A549 (cell line): Measurements from ENCODE around the gene NEAT1.

Experiments
- BHLHE40 ChIP-seq: IDR thresholded peaks from 2 replicates; pipeline ENCODE4 v1.6.1; 2012; ENCODE audit warnings: low read depth, low read length, inconsistent platforms
- CHD2 ChIP-seq: fragments of 150-350 bp; IDR thresholded peaks from 2 replicates; pipeline ENCODE4 v1.6.1; 2014; ENCODE audit warnings: low read length; ENCODE audit not compliant: partially characterized antibody
- ESRRA ChIP-seq: fragments of 150-350 bp; IDR thresholded peaks from 2 replicates; pipeline ENCODE4 v1.6.1; 2014; ENCODE audit warnings: mild to moderate bottlenecking, low read length, borderline replicate concordance
- HOXB13 ChIP-seq: fragments of 250-450 bp; sonication (Bioruptor Pico); IDR thresholded peaks from 2 replicates; pipeline ENCODE4 v1.5.0; 2020; ENCODE audit warnings: low read depth, mild to moderate bottlenecking, moderate library complexity
- JUN ChIP-seq, 2 experiments: fragments of >200 bp; sonication (Bioruptor Twin); formaldehyde crosslinking; IDR thresholded peaks; 2 replicates in 1 of 2; 3 replicates in 1 of 2; pipeline ENCODE4 v1.6.1; 2016 to 2017
- RCOR1 ChIP-seq: fragments of 150-350 bp; IDR thresholded peaks from 2 replicates; pipeline ENCODE4 v1.6.1; 2014; ENCODE audit warnings: antibody characterized with exemption, low read length, low read depth
- RFX5 ChIP-seq: fragments of 450-650 bp; IDR thresholded peaks from 2 replicates; pipeline ENCODE4 v1.7.1; 2014; ENCODE audit warnings: antibody characterized with exemption, mild to moderate bottlenecking, moderate library complexity
- SMC3 ChIP-seq: fragments of >200 bp; sonication (Bioruptor Twin); formaldehyde crosslinking; IDR thresholded peaks from 3 replicates; pipeline ENCODE4 v1.6.1; 2018; ENCODE audit warnings: inconsistent platforms
- ZNF302 ChIP-seq: fragments of 250-450 bp; sonication (Bioruptor Pico); IDR thresholded peaks from 2 replicates; pipeline ENCODE4 v1.9.0; 2021; ENCODE audit warnings: inconsistent platforms, mild to moderate bottlenecking, moderate library complexity
- TF ChIP-seq, protein P1 (sequence below): IDR thresholded peaks from 2 replicates; pipeline ENCODE4 v1.6.1; 2012
- TF ChIP-seq, protein P2 (sequence below): fragments of 200-600 bp; sonication (generic); IDR thresholded peaks from 2 replicates; pipeline ENCODE4 v1.6.1; 2016; ENCODE audit warnings: antibody characterized with exemption, mild to moderate bottlenecking, moderate library complexity
- TF ChIP-seq, protein P3 (sequence below): IDR thresholded peaks from 2 replicates; pipeline ENCODE4 v1.6.1; 2012
- TF ChIP-seq, protein P4 (sequence below): fragments of >200 bp; sonication (Bioruptor Twin); formaldehyde crosslinking; IDR thresholded peaks from 3 replicates; pipeline ENCODE4 v1.5.1; 2016
- TF ChIP-seq, protein P5 (sequence below): fragments of 150-350 bp; IDR thresholded peaks from 2 replicates; pipeline ENCODE4 v1.6.1; 2014; ENCODE audit warnings: low read depth, mild to moderate bottlenecking, low read length

DNA sequence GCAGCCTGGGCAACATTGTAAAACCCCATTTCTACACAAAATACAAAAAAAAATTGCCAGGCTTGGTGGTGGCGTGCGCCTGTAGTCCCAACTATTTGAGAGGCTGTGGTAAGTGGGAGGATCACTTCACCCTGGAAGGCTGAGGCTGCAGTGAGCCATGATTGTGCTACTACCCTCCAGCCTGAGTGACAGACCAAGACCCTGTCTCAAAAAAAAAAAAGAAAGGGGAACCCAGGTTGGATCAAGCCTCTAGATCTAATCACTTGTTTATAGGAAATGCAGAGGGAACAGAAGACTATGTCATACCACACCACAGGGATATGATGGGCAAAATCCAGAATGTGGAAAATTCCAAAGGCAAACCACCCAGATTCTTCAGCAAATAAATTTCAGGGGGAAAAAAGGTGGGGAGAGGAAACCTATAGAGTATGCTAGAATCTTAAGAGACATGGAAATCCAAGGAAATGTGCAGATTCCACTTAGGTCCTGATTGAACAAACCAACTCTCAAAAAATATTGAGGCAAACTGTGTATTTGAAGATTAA is 59.8 kb downstream of the NEAT1 start:
- no peak for TF ChIP-seq ESRRA
- TF ChIP-seq, protein P1, sequence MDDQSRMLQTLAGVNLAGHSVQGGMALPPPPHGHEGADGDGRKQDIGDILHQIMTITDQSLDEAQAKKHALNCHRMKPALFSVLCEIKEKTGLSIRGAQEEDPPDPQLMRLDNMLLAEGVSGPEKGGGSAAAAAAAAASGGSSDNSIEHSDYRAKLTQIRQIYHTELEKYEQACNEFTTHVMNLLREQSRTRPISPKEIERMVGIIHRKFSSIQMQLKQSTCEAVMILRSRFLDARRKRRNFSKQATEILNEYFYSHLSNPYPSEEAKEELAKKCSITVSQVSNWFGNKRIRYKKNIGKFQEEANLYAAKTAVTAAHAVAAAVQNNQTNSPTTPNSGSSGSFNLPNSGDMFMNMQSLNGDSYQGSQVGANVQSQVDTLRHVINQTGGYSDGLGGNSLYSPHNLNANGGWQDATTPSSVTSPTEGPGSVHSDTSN, result no peak
- TF ChIP-seq, protein P2, sequence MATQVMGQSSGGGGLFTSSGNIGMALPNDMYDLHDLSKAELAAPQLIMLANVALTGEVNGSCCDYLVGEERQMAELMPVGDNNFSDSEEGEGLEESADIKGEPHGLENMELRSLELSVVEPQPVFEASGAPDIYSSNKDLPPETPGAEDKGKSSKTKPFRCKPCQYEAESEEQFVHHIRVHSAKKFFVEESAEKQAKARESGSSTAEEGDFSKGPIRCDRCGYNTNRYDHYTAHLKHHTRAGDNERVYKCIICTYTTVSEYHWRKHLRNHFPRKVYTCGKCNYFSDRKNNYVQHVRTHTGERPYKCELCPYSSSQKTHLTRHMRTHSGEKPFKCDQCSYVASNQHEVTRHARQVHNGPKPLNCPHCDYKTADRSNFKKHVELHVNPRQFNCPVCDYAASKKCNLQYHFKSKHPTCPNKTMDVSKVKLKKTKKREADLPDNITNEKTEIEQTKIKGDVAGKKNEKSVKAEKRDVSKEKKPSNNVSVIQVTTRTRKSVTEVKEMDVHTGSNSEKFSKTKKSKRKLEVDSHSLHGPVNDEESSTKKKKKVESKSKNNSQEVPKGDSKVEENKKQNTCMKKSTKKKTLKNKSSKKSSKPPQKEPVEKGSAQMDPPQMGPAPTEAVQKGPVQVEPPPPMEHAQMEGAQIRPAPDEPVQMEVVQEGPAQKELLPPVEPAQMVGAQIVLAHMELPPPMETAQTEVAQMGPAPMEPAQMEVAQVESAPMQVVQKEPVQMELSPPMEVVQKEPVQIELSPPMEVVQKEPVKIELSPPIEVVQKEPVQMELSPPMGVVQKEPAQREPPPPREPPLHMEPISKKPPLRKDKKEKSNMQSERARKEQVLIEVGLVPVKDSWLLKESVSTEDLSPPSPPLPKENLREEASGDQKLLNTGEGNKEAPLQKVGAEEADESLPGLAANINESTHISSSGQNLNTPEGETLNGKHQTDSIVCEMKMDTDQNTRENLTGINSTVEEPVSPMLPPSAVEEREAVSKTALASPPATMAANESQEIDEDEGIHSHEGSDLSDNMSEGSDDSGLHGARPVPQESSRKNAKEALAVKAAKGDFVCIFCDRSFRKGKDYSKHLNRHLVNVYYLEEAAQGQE, result no peak
- TF ChIP-seq, protein P3, sequence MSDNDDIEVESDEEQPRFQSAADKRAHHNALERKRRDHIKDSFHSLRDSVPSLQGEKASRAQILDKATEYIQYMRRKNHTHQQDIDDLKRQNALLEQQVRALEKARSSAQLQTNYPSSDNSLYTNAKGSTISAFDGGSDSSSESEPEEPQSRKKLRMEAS, result no peak
- no peak for TF ChIP-seq RCOR1
- TF ChIP-seq, protein P4, sequence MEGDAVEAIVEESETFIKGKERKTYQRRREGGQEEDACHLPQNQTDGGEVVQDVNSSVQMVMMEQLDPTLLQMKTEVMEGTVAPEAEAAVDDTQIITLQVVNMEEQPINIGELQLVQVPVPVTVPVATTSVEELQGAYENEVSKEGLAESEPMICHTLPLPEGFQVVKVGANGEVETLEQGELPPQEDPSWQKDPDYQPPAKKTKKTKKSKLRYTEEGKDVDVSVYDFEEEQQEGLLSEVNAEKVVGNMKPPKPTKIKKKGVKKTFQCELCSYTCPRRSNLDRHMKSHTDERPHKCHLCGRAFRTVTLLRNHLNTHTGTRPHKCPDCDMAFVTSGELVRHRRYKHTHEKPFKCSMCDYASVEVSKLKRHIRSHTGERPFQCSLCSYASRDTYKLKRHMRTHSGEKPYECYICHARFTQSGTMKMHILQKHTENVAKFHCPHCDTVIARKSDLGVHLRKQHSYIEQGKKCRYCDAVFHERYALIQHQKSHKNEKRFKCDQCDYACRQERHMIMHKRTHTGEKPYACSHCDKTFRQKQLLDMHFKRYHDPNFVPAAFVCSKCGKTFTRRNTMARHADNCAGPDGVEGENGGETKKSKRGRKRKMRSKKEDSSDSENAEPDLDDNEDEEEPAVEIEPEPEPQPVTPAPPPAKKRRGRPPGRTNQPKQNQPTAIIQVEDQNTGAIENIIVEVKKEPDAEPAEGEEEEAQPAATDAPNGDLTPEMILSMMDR, result no peak
- no peak for TF ChIP-seq RFX5
- no peak for TF ChIP-seq ZNF302 (CRISPR knock-in tag)
- TF ChIP-seq, protein P5, sequence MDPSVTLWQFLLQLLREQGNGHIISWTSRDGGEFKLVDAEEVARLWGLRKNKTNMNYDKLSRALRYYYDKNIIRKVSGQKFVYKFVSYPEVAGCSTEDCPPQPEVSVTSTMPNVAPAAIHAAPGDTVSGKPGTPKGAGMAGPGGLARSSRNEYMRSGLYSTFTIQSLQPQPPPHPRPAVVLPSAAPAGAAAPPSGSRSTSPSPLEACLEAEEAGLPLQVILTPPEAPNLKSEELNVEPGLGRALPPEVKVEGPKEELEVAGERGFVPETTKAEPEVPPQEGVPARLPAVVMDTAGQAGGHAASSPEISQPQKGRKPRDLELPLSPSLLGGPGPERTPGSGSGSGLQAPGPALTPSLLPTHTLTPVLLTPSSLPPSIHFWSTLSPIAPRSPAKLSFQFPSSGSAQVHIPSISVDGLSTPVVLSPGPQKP, result no peak
- no peak for TF ChIP-seq BHLHE40
- TF ChIP-seq SMC3, result no peak
- no peak for TF ChIP-seq JUN (IDR thresholded peaks at IDR 0.05)
- no peak for TF ChIP-seq CHD2
- no peak for TF ChIP-seq HOXB13 (CRISPR knock-in tag)
